MCF 10A (cell line): Measurements from ENCODE around the gene OPALIN. TPM values are rescaled to one million over a fixed set of nuclear protein-coding genes. Genes with fewer than 3 reads are reported as not detected.

Experiments
- BruUV-seq: library from RNA; stranded (reverse); fragments of 400-500 nt; replicated peaks from 2 replicates; lab custom pipeline; 2021; lab: Mats Ljungman, UMichigan
- CTCF ChIA-PET: fragments of 300-600 bp; sonication (Branson Sonifier 250); formaldehyde crosslinking; extraction: SDS; loops from one replicate; lab custom pipeline; 2021; ENCODE audit warnings: antibody characterized with exemption, inconsistent platforms; lab: Yijun Ruan, JAX
- POLR2A ChIA-PET: fragments of 300-600, 350-650 bp; sonication (Branson Sonifier 250); formaldehyde crosslinking; extraction: SDS; loops from one replicate; lab custom pipeline; 2020; ENCODE audit warnings: antibody characterized with exemption, inconsistent platforms; lab: Yijun Ruan, JAX
- DNase-seq: peaks from one replicate; pipeline ENCODE4 v3.0.0-alpha.2; 2018; ENCODE audit not compliant: unreplicated experiment
- H3K27ac Mint-ChIP-seq: one replicate; pipeline ENCODE4 v1.8.0; 2022; ENCODE audit warnings: mild to moderate bottlenecking, low read depth, mixed read lengths; ENCODE audit not compliant: unreplicated experiment
- H3K27me3 Mint-ChIP-seq: one replicate; pipeline ENCODE4 v1.8.0; 2022; ENCODE audit warnings: mixed read lengths; ENCODE audit not compliant: insufficient read depth, unreplicated experiment
- H3K36me3 Mint-ChIP-seq: one replicate; pipeline ENCODE4 v1.8.0; 2022; ENCODE audit warnings: mild to moderate bottlenecking, moderate library complexity, mixed read lengths; ENCODE audit not compliant: insufficient read depth, unreplicated experiment
- H3K4me1 Mint-ChIP-seq: one replicate; pipeline ENCODE4 v1.8.0; 2022; ENCODE audit warnings: mixed read lengths; ENCODE audit not compliant: insufficient read depth, unreplicated experiment
- H3K4me3 Mint-ChIP-seq: one replicate; pipeline ENCODE4 v1.8.0; 2022; ENCODE audit warnings: mild to moderate bottlenecking, moderate library complexity, mixed read lengths; ENCODE audit not compliant: unreplicated experiment
- H3K9me3 Mint-ChIP-seq: one replicate; pipeline ENCODE4 v1.8.0; 2022; ENCODE audit warnings: mixed read lengths; ENCODE audit not compliant: unreplicated experiment
- intact Hi-C: fragments of 100-400 bp; cut with micrococcal nuclease; formaldehyde crosslinking; loops from 2 replicates; pipeline ENCODE4 v1.14.1; 2022
- total RNA-seq: library from RNA; stranded (reverse); gene quantifications from 2 replicates; pipeline ENCODE4 v1.2.3, GENCODE V29; 2022
- TF ChIP-seq, protein P1 (sequence below): fragments of 200-600 bp; IDR thresholded peaks from one replicate; pipeline ENCODE4 v1.8.0; 2022; ENCODE audit warnings: antibody characterized with exemption, mild to moderate bottlenecking; ENCODE audit not compliant: unreplicated experiment

Gene OPALIN
- total RNA-seq, 1 experiment from 2014 or later: not detected

DNA sequence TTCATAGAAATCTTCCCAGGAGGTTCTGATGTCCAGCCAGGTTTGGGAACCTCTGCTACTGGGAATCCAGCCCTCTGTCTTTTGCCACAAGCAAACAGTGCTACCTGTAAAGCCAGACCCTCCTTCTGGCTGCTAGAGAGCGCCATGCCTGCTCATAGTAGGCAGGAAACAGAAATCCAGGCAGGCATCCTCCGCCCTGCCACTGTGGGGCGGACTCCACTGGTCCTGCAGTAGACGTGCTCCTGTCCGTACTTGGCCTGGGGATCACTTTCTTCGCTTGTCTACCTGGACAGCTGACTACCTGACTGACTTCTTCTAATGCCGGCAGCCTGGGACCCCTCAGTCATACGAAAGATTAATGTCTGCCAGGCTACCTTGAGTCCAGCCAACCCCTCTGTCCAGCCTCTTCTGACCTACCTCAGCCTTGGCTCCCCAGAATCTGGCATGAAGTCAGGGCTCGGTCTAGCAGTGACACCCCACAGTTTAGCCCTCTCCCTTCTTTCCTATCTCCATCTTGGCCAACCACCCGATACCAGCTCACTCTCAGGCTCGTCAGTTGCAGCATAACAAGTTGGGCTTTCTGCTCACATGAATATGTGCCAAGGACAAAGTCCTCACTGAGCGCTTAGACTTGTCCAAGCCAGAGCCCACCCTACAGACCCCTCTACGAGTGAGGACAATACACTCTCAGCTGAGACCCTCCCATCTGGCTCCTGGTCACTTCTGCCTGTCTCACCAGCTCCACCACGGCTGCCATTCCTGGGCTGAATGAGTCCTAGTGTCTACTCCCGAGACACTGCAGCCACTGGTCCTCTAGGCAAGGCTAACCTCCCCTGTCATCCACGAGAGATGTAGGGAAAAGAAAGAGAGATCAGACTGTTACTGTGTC is 43.9 kb upstream of the OPALIN start:
- no peaks in the 10 kb centered on the region for H3K36me3 Mint-ChIP-seq
- TF ChIP-seq, protein P1, sequence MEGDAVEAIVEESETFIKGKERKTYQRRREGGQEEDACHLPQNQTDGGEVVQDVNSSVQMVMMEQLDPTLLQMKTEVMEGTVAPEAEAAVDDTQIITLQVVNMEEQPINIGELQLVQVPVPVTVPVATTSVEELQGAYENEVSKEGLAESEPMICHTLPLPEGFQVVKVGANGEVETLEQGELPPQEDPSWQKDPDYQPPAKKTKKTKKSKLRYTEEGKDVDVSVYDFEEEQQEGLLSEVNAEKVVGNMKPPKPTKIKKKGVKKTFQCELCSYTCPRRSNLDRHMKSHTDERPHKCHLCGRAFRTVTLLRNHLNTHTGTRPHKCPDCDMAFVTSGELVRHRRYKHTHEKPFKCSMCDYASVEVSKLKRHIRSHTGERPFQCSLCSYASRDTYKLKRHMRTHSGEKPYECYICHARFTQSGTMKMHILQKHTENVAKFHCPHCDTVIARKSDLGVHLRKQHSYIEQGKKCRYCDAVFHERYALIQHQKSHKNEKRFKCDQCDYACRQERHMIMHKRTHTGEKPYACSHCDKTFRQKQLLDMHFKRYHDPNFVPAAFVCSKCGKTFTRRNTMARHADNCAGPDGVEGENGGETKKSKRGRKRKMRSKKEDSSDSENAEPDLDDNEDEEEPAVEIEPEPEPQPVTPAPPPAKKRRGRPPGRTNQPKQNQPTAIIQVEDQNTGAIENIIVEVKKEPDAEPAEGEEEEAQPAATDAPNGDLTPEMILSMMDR: no peak

GRCh38 chr10:96401036-96401435 is 42.2 kb upstream of the OPALIN start:
- TF ChIP-seq, protein P1: no peak
- Mint-ChIP-seq H3K27me3 (peaks cover 85% of the 10 kb centered on the region), H3K36me3 (no peaks in the 10 kb centered on the region), H3K27ac (no peak overlapping the region), H3K4me1 (peaks cover 6% of the 10 kb centered on the region), H3K4me3 (no peak overlapping the region), H3K9me3 (no peaks in the 10 kb centered on the region)
- BruUV-seq: no TSS peak
- intact Hi-C loops: no loop called here
- DNase-seq: no peak
- POLR2A ChIA-PET: no interaction called here
- CTCF ChIA-PET: no interaction called here

More for the DNA sequence above, 43.9 kb upstream of the OPALIN start:
- DNase-seq: no peak
- peaks cover 95% of the 10 kb centered on the region for H3K27me3 Mint-ChIP-seq
- no peaks in the 10 kb centered on the region for H3K9me3 Mint-ChIP-seq
- H3K4me1 Mint-ChIP-seq: peaks cover 6% of the 10 kb centered on the region
- H3K27ac Mint-ChIP-seq: no peak overlapping the region
- no TSS peak for BruUV-seq
- no peak overlapping the region for H3K4me3 Mint-ChIP-seq
- intact Hi-C loops: no loop called here
- ChIA-PET CTCF (interaction anchor here (0.6 to 1.0 kb wide), 2 partner anchors 16 to 32 kb away, joined by 3 read pairs; no protein-coding TSS in a partner anchor), POLR2A (no interaction called here)

DNA sequence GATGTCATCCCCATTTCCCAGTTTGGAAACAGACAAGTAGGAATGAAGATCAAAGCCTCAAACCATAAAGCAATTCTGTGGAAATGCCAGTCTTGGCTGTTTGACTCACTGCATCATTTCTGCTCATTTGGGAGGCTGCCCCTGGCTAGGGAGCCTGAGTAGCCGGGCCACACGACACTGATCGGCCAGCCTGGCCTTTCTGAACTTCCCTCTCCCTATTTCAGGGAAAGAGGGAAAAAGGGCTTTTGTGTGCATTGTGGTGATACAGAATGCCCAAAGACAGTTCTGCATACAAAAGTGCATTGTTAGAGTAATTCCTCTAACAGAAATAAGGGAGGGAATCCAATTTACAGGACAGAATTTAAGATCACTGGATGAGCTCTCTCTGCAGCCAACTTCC is 41.7 kb upstream of the OPALIN start:
- CTCF ChIA-PET: no interaction called here
- TF ChIP-seq, protein P1: no peak
- no peak overlapping the region for H3K27ac Mint-ChIP-seq
- POLR2A ChIA-PET: no interaction called here
- H3K27me3 Mint-ChIP-seq: peaks cover 81% of the 10 kb centered on the region
- no peaks in the 10 kb centered on the region for H3K36me3 Mint-ChIP-seq
- intact Hi-C loops: no loop called here
- no peak overlapping the region for H3K4me3 Mint-ChIP-seq
- DNase-seq: no peak
- no peaks in the 10 kb centered on the region for H3K9me3 Mint-ChIP-seq
- H3K4me1 Mint-ChIP-seq: peaks cover 6% of the 10 kb centered on the region
- BruUV-seq: no TSS peak

DNA sequence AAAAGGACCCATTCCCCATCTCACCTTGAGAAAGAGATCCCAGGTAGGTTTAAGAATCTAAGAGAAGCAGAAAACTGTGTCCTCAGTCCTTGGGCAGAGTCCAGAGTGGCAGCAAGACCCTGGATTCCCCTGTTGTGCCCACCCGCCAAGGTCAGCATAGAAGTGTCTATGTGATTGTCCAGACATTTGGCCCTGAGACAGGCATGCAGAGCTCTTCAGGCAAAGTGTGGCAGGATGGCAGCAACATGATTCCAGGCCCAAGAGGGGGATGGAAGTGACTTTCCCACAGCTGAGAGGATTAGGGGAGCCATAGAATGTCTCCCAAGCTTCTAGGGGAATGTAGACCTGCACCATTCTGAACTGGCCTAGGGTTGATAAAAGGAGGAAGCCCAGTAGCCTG is 39.1 kb upstream of the OPALIN start:
- H3K36me3 Mint-ChIP-seq: no peaks in the 10 kb centered on the region
- BruUV-seq: no TSS peak
- intact Hi-C loops: loop anchor here (5.0 to 10.0 kb wide), 3 partner anchors 244 to 817 kb away; no protein-coding TSS in a partner anchor
- no peak overlapping the region for H3K4me3 Mint-ChIP-seq
- ChIA-PET POLR2A (interaction anchor here (0.6 kb wide), 1 partner anchor 876 kb away, joined by 3 read pairs; no protein-coding TSS in a partner anchor), CTCF (interaction anchor here (6.0 to 10.3 kb wide), 2 partner anchors 22 to 111 kb away, joined by 72 to 73 read pairs; no protein-coding TSS in a partner anchor)
- TF ChIP-seq, protein P1: no peak
- peaks cover 4% of the 10 kb centered on the region for H3K4me1 Mint-ChIP-seq
- H3K27ac Mint-ChIP-seq: no peak overlapping the region
- no peaks in the 10 kb centered on the region for H3K9me3 Mint-ChIP-seq
- H3K27me3 Mint-ChIP-seq: peaks cover 81% of the 10 kb centered on the region
- DNase-seq: no peak
